Gastroesophageal sphincter (tissue), 3 donors: Measurements from ENCODE around the gene FBXW7.

Experiments used
- EP300 ChIP-seq: sonication (generic); formaldehyde crosslinking; IDR thresholded peaks from one replicate; pipeline ENCODE4 v1.6.1; 2017; ENCODE audit warnings: antibody characterized with exemption, mild to moderate bottlenecking
- POLR2A ChIP-seq, 2 donors: fragments of 450-650 bp; IDR thresholded peaks; one replicate each; pipeline ENCODE4 v1.6.1; 2017; ENCODE audit warnings: antibody characterized with exemption in 2 of 2, mild to moderate bottlenecking in 2 of 2, moderate library complexity in 1 of 2
- TF ChIP-seq, protein P1 (sequence below), 4 experiments: fragments of 200-600 bp in 2 of 4; fragments of 450-650 bp in 2 of 4; sonication (generic) in 1 of 4; IDR thresholded peaks; one replicate each; pipeline ENCODE4 v1.5.1; 2017 to 2019; ENCODE audit warnings: antibody characterized with exemption in 4 of 4, mild to moderate bottlenecking in 2 of 4, moderate library complexity in 2 of 4

DNA sequence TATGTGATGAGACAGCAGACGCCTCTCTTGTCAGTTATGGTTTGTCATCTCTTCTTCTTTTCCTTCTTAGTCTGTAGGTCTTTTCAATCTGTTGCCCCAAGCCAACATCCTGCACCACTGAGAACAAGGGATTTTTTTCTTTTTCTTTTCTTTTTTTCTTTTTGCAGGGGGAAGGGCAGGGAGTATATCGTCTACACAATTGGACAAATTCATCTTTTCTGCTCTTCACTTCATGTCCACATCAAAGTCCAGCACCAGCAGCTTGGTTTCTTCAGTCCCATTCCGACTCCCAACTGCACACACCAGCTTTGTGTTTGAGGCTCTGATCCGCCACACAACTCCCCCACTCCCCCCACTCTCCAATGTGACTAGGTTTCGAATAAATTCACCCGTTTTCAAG, 213.2 kb downstream of the FBXW7 start:
- TF ChIP-seq POLR2A (IDR thresholded peaks at IDR 0.05) = no peak
- TF ChIP-seq EP300 = no peak
- TF ChIP-seq, protein P1, sequence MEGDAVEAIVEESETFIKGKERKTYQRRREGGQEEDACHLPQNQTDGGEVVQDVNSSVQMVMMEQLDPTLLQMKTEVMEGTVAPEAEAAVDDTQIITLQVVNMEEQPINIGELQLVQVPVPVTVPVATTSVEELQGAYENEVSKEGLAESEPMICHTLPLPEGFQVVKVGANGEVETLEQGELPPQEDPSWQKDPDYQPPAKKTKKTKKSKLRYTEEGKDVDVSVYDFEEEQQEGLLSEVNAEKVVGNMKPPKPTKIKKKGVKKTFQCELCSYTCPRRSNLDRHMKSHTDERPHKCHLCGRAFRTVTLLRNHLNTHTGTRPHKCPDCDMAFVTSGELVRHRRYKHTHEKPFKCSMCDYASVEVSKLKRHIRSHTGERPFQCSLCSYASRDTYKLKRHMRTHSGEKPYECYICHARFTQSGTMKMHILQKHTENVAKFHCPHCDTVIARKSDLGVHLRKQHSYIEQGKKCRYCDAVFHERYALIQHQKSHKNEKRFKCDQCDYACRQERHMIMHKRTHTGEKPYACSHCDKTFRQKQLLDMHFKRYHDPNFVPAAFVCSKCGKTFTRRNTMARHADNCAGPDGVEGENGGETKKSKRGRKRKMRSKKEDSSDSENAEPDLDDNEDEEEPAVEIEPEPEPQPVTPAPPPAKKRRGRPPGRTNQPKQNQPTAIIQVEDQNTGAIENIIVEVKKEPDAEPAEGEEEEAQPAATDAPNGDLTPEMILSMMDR (IDR thresholded peaks at IDR 0.05) = no peak
